CD14-positive monocyte (primary cell): ENCODE measurements around the gene MTMR10. TPM values are rescaled to one million over a fixed set of nuclear protein-coding genes. Genes with fewer than 3 reads are reported as not detected.

ENCODE experiments used
- DNase-seq, 3 donors: peaks; one replicate each; pipeline ENCODE4 v3.0.0-alpha.2; 2011 to 2022
- H2AFZ ChIP-seq: 2 replicates; pipeline ENCODE4 v1.6.0; 2012; ENCODE audit warnings: mild to moderate bottlenecking, low read depth, low read length, inconsistent platforms; ENCODE audit not compliant: insufficient read depth, poor library complexity, severe bottlenecking
- H3K27ac ChIP-seq, 2 donors: 1 replicate in 1 of 2; 2 replicates in 1 of 2; pipeline ENCODE4 v1.5.1; 2012 to 2013; ENCODE audit warnings: low read length in 2 of 2, control low read depth in 1 of 2, inconsistent platforms in 1 of 2, low read depth in 1 of 2, mild to moderate bottlenecking in 1 of 2
- H3K27me3 ChIP-seq, 2 donors: one replicate each; pipeline versions ENCODE4 v1.6.0 to v1.6.1; 2011 to 2013; ENCODE audit warnings: low read length in 2 of 2; ENCODE audit not compliant: control insufficient read depth in 2 of 2, insufficient read depth in 2 of 2
- H3K36me3 ChIP-seq, 2 donors: replicated peaks in 1 of 2; 1 replicate in 1 of 2; 2 replicates in 1 of 2; pipeline versions ENCODE4 v1.5.1 to v1.6.1; 2012 to 2013; ENCODE audit warnings: low read length in 2 of 2, control low read depth in 1 of 2, inconsistent platforms in 1 of 2, mild to moderate bottlenecking in 1 of 2; ENCODE audit not compliant: insufficient read depth in 2 of 2, control insufficient read depth in 1 of 2
- H3K4me1 ChIP-seq, 2 donors: 1 replicate in 1 of 2; 2 replicates in 1 of 2; pipeline versions ENCODE4 v1.5.1 to v1.6.1; 2012 to 2013; ENCODE audit warnings: low read length in 2 of 2, control low read depth in 1 of 2, inconsistent platforms in 1 of 2, mild to moderate bottlenecking in 1 of 2, moderate library complexity in 1 of 2; ENCODE audit not compliant: insufficient read depth in 2 of 2, control insufficient read depth in 1 of 2
- H3K4me2 ChIP-seq: replicated peaks from 2 replicates; pipeline ENCODE3; 2012; ENCODE audit warnings: low read length, moderate library complexity, mild to moderate bottlenecking; ENCODE audit not compliant: poor library complexity, severe bottlenecking; ENCODE audit errors: extremely low read depth
- H3K4me3 ChIP-seq, 3 experiments: fragments of 200-600 bp in 1 of 3; sonication (generic) in 1 of 3; replicated peaks in 1 of 3; 1 replicate in 2 of 3; 2 replicates in 1 of 3; pipeline ENCODE4 v1.5.1; 2011 to 2013; ENCODE audit warnings: low read length in 3 of 3, mild to moderate bottlenecking in 3 of 3, control low read depth in 2 of 3, low read depth in 2 of 3, inconsistent platforms in 1 of 3, moderate library complexity in 1 of 3
- H3K79me2 ChIP-seq: 2 replicates; pipeline ENCODE4 v1.6.0; 2012; ENCODE audit warnings: mild to moderate bottlenecking, control low read depth, inconsistent platforms, low read length, moderate library complexity; ENCODE audit not compliant: insufficient read depth
- H3K9ac ChIP-seq: 2 replicates; pipeline ENCODE4 v1.6.0; 2017; ENCODE audit warnings: low read length, mild to moderate bottlenecking; ENCODE audit not compliant: insufficient read depth, poor library complexity, severe bottlenecking
- H3K9me3 ChIP-seq, 2 donors: replicated peaks in 1 of 2; 1 replicate in 1 of 2; 2 replicates in 1 of 2; pipeline versions ENCODE4 v1.5.1 to v1.6.1; 2012 to 2013; ENCODE audit warnings: low read length in 2 of 2, control low read depth in 1 of 2; ENCODE audit not compliant: control insufficient read depth in 1 of 2, insufficient read depth in 1 of 2
- H4K20me1 ChIP-seq: 2 replicates; pipeline ENCODE4 v1.6.0; 2012; ENCODE audit warnings: mild to moderate bottlenecking, low read length, control low read depth, moderate library complexity; ENCODE audit not compliant: insufficient read depth
- H3K27ac Mint-ChIP-seq, 7 donors: one replicate each; pipeline ENCODE4 v1.8.0; 2020; ENCODE audit warnings: mild to moderate bottlenecking in 7 of 7, mixed read lengths in 7 of 7, moderate library complexity in 6 of 7, inconsistent platforms in 2 of 7
- H3K27me3 Mint-ChIP-seq, 3 donors: one replicate each; pipeline ENCODE4 v1.8.0; 2021 to 2022; ENCODE audit warnings: low read depth in 3 of 3, mild to moderate bottlenecking in 3 of 3, mixed read lengths in 3 of 3, moderate library complexity in 3 of 3, inconsistent platforms in 1 of 3
- H3K36me3 Mint-ChIP-seq, 2 donors: one replicate each; pipeline ENCODE4 v1.8.0; 2020; ENCODE audit warnings: mixed read lengths in 2 of 2, inconsistent platforms in 1 of 2, mild to moderate bottlenecking in 1 of 2
- H3K4me1 Mint-ChIP-seq: one replicate; pipeline ENCODE4 v1.8.0; 2020; ENCODE audit warnings: mild to moderate bottlenecking, mixed read lengths
- H3K4me3 Mint-ChIP-seq, 2 donors: one replicate each; pipeline ENCODE4 v1.8.0; 2020; ENCODE audit warnings: mild to moderate bottlenecking in 2 of 2, mixed read lengths in 2 of 2, moderate library complexity in 1 of 2
- H3K9me3 Mint-ChIP-seq, 7 donors: one replicate each; pipeline ENCODE4 v1.8.0; 2020 to 2022; ENCODE audit warnings: mixed read lengths in 7 of 7, mild to moderate bottlenecking in 6 of 7, moderate library complexity in 6 of 7, inconsistent platforms in 2 of 7
- CTCF ChIP-seq: fragments of 200-600 bp; IDR thresholded peaks from one replicate; pipeline ENCODE4 v1.8.0; 2022; ENCODE audit warnings: antibody characterized with exemption, mild to moderate bottlenecking
- WGBS: methylation state at CpG from one replicate; pipeline ENCODE4 v1.1.5; 2013; ENCODE audit warnings: missing lambda C conversion rate; ENCODE audit not compliant: insufficient coverage; 5-methylcytosine and 5-hydroxymethylcytosine counted together
- intact Hi-C, 2 donors: fragments of 100-400 bp; cut with micrococcal nuclease; formaldehyde crosslinking; loops; one replicate each; pipeline versions ENCODE4 v1.15.0 to v1.15.1; 2023
- polyA plus RNA-seq, 3 donors: library from polyadenylated mRNA; depleted of rRNA in 1 of 3; unstranded in 2 of 3; stranded (reverse) in 1 of 3; fragments of 300-500 nt in 2 of 3; fragments of >200 nt in 1 of 3; fragmentation: Illumina TruSeq in 2 of 3; gene quantifications; 1 replicate in 2 of 3; 2 replicates in 1 of 3; pipeline ENCODE4 v1.2.3, GENCODE V29; 2012 to 2021

Gene MTMR10
- polyA plus RNA-seq, 3 donors = 8.7 to 23.3 (median 15.9) TPM

GRCh38 chr15:31025996-31026395 is 34.6 kb upstream of the MTMR10 start:
- Mint-ChIP-seq H3K9me3 (peaks cover 0 to 3% (median 0%) of the 10 kb centered on the region in 7 donors), H3K27me3 (peaks cover 8 to 14% (median 10%) of the 10 kb centered on the region in 3 donors)
- no peak overlapping the region for H3K4me2 ChIP-seq

GRCh38 chr15:31024979-31025378 is 33.6 kb upstream of the MTMR10 start:
- Histone ChIP-seq H3K79me2 (no peaks in the 10 kb centered on the region), H3K9me3 (no peaks in the 10 kb centered on the region), H3K4me2 (no peak overlapping the region), H3K9ac (no peak overlapping the region), H2AFZ (no peak overlapping the region), H3K27me3 (no peaks in the 10 kb centered on the region), H3K4me3 (no peak overlapping the region), H3K27ac (no peak overlapping the region), H3K4me1 (peaks cover 6 to 8% of the 10 kb centered on the region in 2 donors), H3K36me3 (no peaks in the 10 kb centered on the region), H4K20me1 (no peaks in the 10 kb centered on the region)
- WGBS = 82% methylated on average over 3 of the region's 3 CpGs
- Mint-ChIP-seq H3K27me3 (peaks cover 8 to 14% (median 10%) of the 10 kb centered on the region in 3 donors), H3K4me3 (no peak overlapping the region), H3K4me1 (peaks cover 17% of the 10 kb centered on the region), H3K9me3 (peaks cover 0 to 3% (median 0%) of the 10 kb centered on the region in 7 donors), H3K36me3 (no peaks in the 10 kb centered on the region), H3K27ac (no peak overlapping the region)
- no peak for DNase-seq
- TF ChIP-seq CTCF = no peak
- intact Hi-C loops = no loop called here

More at GRCh38 chr15:31025996-31026395, 34.6 kb upstream of the MTMR10 start:
- no peak for TF ChIP-seq CTCF
- Histone ChIP-seq H3K4me1 (peaks cover 6 to 8% of the 10 kb centered on the region in 2 donors), H3K79me2 (no peaks in the 10 kb centered on the region), H4K20me1 (no peaks in the 10 kb centered on the region), H3K27ac (no peak overlapping the region), H3K9me3 (no peaks in the 10 kb centered on the region), H2AFZ (no peak overlapping the region), H3K27me3 (no peaks in the 10 kb centered on the region), H3K36me3 (no peaks in the 10 kb centered on the region), H3K9ac (no peak overlapping the region), H3K4me3 (no peak overlapping the region)
- H3K36me3 Mint-ChIP-seq = no peaks in the 10 kb centered on the region
- H3K4me3 Mint-ChIP-seq = no peak overlapping the region
- intact Hi-C loops = no loop called here
- 96% methylated on average over 19 of the region's 25 CpGs for WGBS
- no peak overlapping the region for H3K27ac Mint-ChIP-seq
- peaks cover 17% of the 10 kb centered on the region for H3K4me1 Mint-ChIP-seq
- DNase-seq = no peak
